Panc1 (cell line): ENCODE results near the gene ROBO1. TPM values are rescaled to one million over a fixed set of nuclear protein-coding genes. Genes with fewer than 3 reads are reported as not detected.

Experiments used
- ATAC-seq: fragments of 200-7000 bp; cut with Tn5 transposase; 2 replicates; pipeline ENCODE4 v1.9.1; 2020; ENCODE audit warnings: mild to moderate bottlenecking, moderate library complexity
- BruUV-seq: library from RNA; stranded (reverse); fragments of 400-500 nt; replicated peaks from 2 replicates; lab custom pipeline; 2021; lab: Mats Ljungman, UMichigan
- CTCF ChIA-PET: fragments of 300-600 bp; sonication (Branson Sonifier 250); formaldehyde crosslinking; loops from one replicate; lab custom pipeline; 2022; ENCODE audit warnings: antibody characterized with exemption; lab: Charles Lee
- POLR2A ChIA-PET: fragments of 300-600 bp; sonication (Branson Sonifier 250); formaldehyde crosslinking; loops from one replicate; lab custom pipeline; 2022; ENCODE audit warnings: antibody characterized with exemption; lab: Charles Lee
- DNase-seq: peaks from one replicate; pipeline ENCODE4 v3.0.0-alpha.2; 2010; ENCODE audit warnings: low read depth, low spot score
- H3K27ac ChIP-seq: 2 replicates; pipeline ENCODE4 v1.5.1; 2011; ENCODE audit warnings: mild to moderate bottlenecking, low read length, inconsistent platforms
- H3K27me3 ChIP-seq: fragments of 200-500 bp; sonication (Bioruptor generic); 2 replicates; pipeline ENCODE4 v1.6.0; 2014; ENCODE audit warnings: low read length, inconsistent platforms; ENCODE audit not compliant: control insufficient read depth, insufficient read depth
- H3K36me3 ChIP-seq: fragments of 200-500 bp; sonication (Bioruptor generic); 2 replicates; pipeline ENCODE4 v1.5.1; 2014; ENCODE audit warnings: inconsistent platforms, mild to moderate bottlenecking, low read length, moderate library complexity; ENCODE audit not compliant: control insufficient read depth, insufficient read depth
- H3K4me1 ChIP-seq: 2 replicates; pipeline ENCODE4 v1.5.1; 2011; ENCODE audit warnings: inconsistent platforms, mild to moderate bottlenecking, low read length, moderate library complexity; ENCODE audit not compliant: control insufficient read depth, insufficient read depth
- H3K4me3 ChIP-seq, 2 experiments: 2 replicates each; pipeline ENCODE4 v1.5.1; 2011 to 2012; ENCODE audit warnings: low read depth in 2 of 2, low read length in 2 of 2, mild to moderate bottlenecking in 2 of 2, inconsistent platforms in 1 of 2, moderate library complexity in 1 of 2
- H3K9me3 ChIP-seq: fragments of 200-500 bp; sonication (Bioruptor generic); 2 replicates; pipeline ENCODE4 v1.5.1; 2014; ENCODE audit warnings: low read depth, mild to moderate bottlenecking, inconsistent platforms, low read length, moderate library complexity; ENCODE audit not compliant: control insufficient read depth, insufficient read depth
- POLR2AphosphoS5 ChIP-seq: IDR thresholded peaks from 2 replicates; pipeline ENCODE4 v1.6.1; 2012; ENCODE audit warnings: mild to moderate bottlenecking, low read depth, low read length, moderate library complexity
- SIN3A ChIP-seq: IDR thresholded peaks from 2 replicates; pipeline ENCODE4 v1.6.1; 2012; ENCODE audit warnings: low read depth, mild to moderate bottlenecking, low read length, moderate library complexity, borderline replicate concordance; ENCODE audit not compliant: insufficient read depth
- TCF7L2 ChIP-seq: IDR thresholded peaks from 2 replicates; pipeline ENCODE4 v1.6.1; 2011; ENCODE audit warnings: mild to moderate bottlenecking, low read depth, low read length, inconsistent platforms
- in situ Hi-C: cut with HindIII; loops from 2 replicates; pipeline ENCODE4 v1.10.0; 2016; ENCODE audit warnings: low sequenced_read_pairs, low pct_unique_long_range_greater_than_20kb
- intact Hi-C: fragments of 100-400 bp; cut with micrococcal nuclease; formaldehyde crosslinking; loops from one replicate; pipeline ENCODE4 v1.10.0; 2022; ENCODE audit not compliant: unreplicated experiment
- total RNA-seq: library from RNA; stranded (reverse); gene quantifications from one replicate; pipeline ENCODE4 v1.2.1, GENCODE V29; 2021; ENCODE audit not compliant: unreplicated experiment
- TF ChIP-seq, protein P1 (sequence below): fragments of 450-650 bp; IDR thresholded peaks from 2 replicates; pipeline ENCODE4 v1.5.1; 2017; ENCODE audit warnings: mild to moderate bottlenecking
- TF ChIP-seq, protein P2 (sequence below), 2 experiments: IDR thresholded peaks; 2 replicates each; pipeline ENCODE4 v1.6.1; 2011 to 2012; ENCODE audit warnings: low read depth in 2 of 2, control low read depth in 1 of 2, low read length in 1 of 2, mild to moderate bottlenecking in 1 of 2, moderate library complexity in 1 of 2; ENCODE audit not compliant: insufficient read depth in 1 of 2

The ROBO1 gene
- total RNA-seq, 1 experiment from 2014 or later, result 61.6 TPM

DNA sequence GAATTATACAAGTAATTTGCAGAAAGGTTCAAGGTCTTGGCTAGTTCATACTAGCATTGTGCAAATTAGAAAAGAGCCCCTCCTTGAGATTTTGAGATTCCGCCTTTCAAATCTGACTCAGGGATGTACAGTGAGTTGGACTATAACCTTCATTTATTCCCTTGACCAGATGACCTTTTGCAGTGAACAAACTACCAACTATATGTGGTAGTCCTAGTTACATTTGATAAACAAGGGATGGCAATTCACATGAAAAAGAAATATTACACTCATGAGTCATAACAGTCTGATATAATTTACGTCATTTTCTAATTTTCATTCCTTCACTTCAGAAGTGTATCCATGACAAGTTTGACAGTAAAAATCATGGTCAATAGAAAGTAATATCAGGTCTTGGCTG is 860.4 kb downstream of the ROBO1 start:
- ChIA-PET POLR2A (no interaction called here), CTCF (no interaction called here)
- no peak for ATAC-seq

DNA sequence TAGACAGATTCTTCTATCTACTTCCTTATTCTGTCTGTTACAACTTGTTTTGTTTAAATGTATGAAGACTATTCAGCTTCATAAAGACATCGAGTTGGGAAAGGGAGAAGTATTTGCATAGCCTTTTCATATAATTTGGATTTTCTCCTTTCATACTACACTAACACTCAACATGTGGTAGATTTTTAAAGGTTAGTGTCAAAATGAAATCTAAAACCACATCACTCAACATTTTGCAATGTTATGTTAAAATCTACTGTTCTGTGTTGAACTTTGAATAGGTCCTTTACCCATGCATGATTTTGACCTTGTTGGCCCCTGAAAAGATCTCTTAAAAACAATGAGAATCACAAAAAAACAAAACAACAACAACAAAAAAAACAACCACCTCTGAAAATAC is 860.9 kb downstream of the ROBO1 start:
- ChIA-PET POLR2A (no interaction called here), CTCF (no interaction called here)
- Histone ChIP-seq H3K4me1 (peaks cover 5% of the 10 kb centered on the region; the same call in 1 of the 2 replicates), H3K27ac (no peak overlapping the region), H3K27me3 (no peaks in the 10 kb centered on the region), H3K4me3 (no peak overlapping the region), H3K9me3 (no peaks in the 10 kb centered on the region), H3K36me3 (no peaks in the 10 kb centered on the region)
- BruUV-seq, result no TSS peak
- ATAC-seq (no peak), DNase-seq (no peak)
- in situ Hi-C loops (no loop called here), intact Hi-C loops (no loop called here)
- TF ChIP-seq TCF7L2 (no peak), SIN3A (no peak), POLR2AphosphoS5 (no peak)
- TF ChIP-seq, protein P1, sequence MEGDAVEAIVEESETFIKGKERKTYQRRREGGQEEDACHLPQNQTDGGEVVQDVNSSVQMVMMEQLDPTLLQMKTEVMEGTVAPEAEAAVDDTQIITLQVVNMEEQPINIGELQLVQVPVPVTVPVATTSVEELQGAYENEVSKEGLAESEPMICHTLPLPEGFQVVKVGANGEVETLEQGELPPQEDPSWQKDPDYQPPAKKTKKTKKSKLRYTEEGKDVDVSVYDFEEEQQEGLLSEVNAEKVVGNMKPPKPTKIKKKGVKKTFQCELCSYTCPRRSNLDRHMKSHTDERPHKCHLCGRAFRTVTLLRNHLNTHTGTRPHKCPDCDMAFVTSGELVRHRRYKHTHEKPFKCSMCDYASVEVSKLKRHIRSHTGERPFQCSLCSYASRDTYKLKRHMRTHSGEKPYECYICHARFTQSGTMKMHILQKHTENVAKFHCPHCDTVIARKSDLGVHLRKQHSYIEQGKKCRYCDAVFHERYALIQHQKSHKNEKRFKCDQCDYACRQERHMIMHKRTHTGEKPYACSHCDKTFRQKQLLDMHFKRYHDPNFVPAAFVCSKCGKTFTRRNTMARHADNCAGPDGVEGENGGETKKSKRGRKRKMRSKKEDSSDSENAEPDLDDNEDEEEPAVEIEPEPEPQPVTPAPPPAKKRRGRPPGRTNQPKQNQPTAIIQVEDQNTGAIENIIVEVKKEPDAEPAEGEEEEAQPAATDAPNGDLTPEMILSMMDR, result no peak
- TF ChIP-seq, protein P2, sequence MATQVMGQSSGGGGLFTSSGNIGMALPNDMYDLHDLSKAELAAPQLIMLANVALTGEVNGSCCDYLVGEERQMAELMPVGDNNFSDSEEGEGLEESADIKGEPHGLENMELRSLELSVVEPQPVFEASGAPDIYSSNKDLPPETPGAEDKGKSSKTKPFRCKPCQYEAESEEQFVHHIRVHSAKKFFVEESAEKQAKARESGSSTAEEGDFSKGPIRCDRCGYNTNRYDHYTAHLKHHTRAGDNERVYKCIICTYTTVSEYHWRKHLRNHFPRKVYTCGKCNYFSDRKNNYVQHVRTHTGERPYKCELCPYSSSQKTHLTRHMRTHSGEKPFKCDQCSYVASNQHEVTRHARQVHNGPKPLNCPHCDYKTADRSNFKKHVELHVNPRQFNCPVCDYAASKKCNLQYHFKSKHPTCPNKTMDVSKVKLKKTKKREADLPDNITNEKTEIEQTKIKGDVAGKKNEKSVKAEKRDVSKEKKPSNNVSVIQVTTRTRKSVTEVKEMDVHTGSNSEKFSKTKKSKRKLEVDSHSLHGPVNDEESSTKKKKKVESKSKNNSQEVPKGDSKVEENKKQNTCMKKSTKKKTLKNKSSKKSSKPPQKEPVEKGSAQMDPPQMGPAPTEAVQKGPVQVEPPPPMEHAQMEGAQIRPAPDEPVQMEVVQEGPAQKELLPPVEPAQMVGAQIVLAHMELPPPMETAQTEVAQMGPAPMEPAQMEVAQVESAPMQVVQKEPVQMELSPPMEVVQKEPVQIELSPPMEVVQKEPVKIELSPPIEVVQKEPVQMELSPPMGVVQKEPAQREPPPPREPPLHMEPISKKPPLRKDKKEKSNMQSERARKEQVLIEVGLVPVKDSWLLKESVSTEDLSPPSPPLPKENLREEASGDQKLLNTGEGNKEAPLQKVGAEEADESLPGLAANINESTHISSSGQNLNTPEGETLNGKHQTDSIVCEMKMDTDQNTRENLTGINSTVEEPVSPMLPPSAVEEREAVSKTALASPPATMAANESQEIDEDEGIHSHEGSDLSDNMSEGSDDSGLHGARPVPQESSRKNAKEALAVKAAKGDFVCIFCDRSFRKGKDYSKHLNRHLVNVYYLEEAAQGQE (IDR thresholded peaks at IDR 0.05; ENCODE audit: insufficient read depth in 1 of 2, low read depth in 2 of 2, low read length in 1 of 2), result no peak

More for the DNA sequence above, 860.4 kb downstream of the ROBO1 start:
- Histone ChIP-seq H3K9me3 (no peaks in the 10 kb centered on the region), H3K4me1 (peaks cover 8% of the 10 kb centered on the region; the same call in 1 of the 2 replicates), H3K36me3 (no peaks in the 10 kb centered on the region), H3K27ac (no peak overlapping the region), H3K27me3 (no peaks in the 10 kb centered on the region), H3K4me3 (no peak overlapping the region)
- intact Hi-C loops, result no loop called here
- BruUV-seq, result no TSS peak
- no peak for TF ChIP-seq TCF7L2
- TF ChIP-seq, protein P2 (IDR thresholded peaks at IDR 0.05; ENCODE audit: insufficient read depth in 1 of 2, low read depth in 2 of 2, low read length in 1 of 2), result no peak
- no peak for TF ChIP-seq SIN3A
- TF ChIP-seq, protein P1, result no peak
- TF ChIP-seq POLR2AphosphoS5, result no peak
- in situ Hi-C loops, result no loop called here
- DNase-seq, result no peak
